OCI-LY1 (cell line): Measurements from ENCODE around the gene SLC17A2.

ENCODE experiments used
- H2AFZ ChIP-seq: fragments of 200-600 bp; sonication (generic), shearing (Covaris generic); 2 replicates; pipeline ENCODE4 v1.6.0; 2014; ENCODE audit warnings: antibody characterized with exemption, mild to moderate bottlenecking, low read length
- H3F3A ChIP-seq: fragments of 200-600 bp; sonication (generic), shearing (Covaris generic); 2 replicates; pipeline ENCODE4 v1.6.0; 2014; ENCODE audit warnings: mild to moderate bottlenecking, antibody characterized with exemption, low read length, moderate library complexity; ENCODE audit not compliant: insufficient read depth
- H3K27ac ChIP-seq: fragments of 200-600 bp; sonication (generic); 2 replicates; pipeline ENCODE4 v1.5.1; 2014; ENCODE audit warnings: low read length, mixed run types, mild to moderate bottlenecking, low read depth; ENCODE audit not compliant: poor library complexity, severe bottlenecking
- H3K27me3 ChIP-seq: fragments of 200-600 bp; sonication (generic); 2 replicates; pipeline ENCODE4 v1.6.0; 2014; ENCODE audit warnings: antibody characterized with exemption, mild to moderate bottlenecking, low read length, moderate library complexity; ENCODE audit not compliant: insufficient read depth
- H3K36me3 ChIP-seq: fragments of 200-600 bp; sonication (generic); 2 replicates; pipeline ENCODE4 v1.6.1; 2014; ENCODE audit warnings: mild to moderate bottlenecking, antibody characterized with exemption, low read length, moderate library complexity, mixed read lengths; ENCODE audit not compliant: insufficient read depth
- H3K4me1 ChIP-seq: fragments of 200-600 bp; sonication (generic); 2 replicates; pipeline ENCODE4 v1.5.1; 2014; ENCODE audit warnings: mild to moderate bottlenecking, low read length, moderate library complexity; ENCODE audit not compliant: insufficient read depth, severe bottlenecking
- H3K4me2 ChIP-seq: fragments of 200-600 bp; sonication (generic), shearing (Covaris generic); 2 replicates; pipeline ENCODE4 v1.6.1; 2014; ENCODE audit warnings: low read length
- H3K4me3 ChIP-seq: fragments of 200-600 bp; sonication (generic); 2 replicates; pipeline ENCODE4 v1.5.1; 2014; ENCODE audit warnings: low read length, low read depth, mild to moderate bottlenecking, mixed read lengths; ENCODE audit not compliant: poor library complexity, severe bottlenecking
- H3K79me2 ChIP-seq: fragments of 200-600 bp; shearing (Covaris generic); 2 replicates; pipeline ENCODE4 v1.6.1; 2016; ENCODE audit warnings: mixed run types, low read length, mixed read lengths; ENCODE audit not compliant: insufficient read depth
- H3K9ac ChIP-seq: fragments of 200-600 bp; sonication (generic), shearing (Covaris generic); 2 replicates; pipeline ENCODE4 v1.6.1; 2014; ENCODE audit warnings: mild to moderate bottlenecking, low read length, mixed read lengths
- H3K9me2 ChIP-seq: fragments of 200-600 bp; sonication (generic), shearing (Covaris generic); 2 replicates; pipeline ENCODE4 v1.6.1; 2014; ENCODE audit warnings: low read depth, mild to moderate bottlenecking, low read length, mixed read lengths
- H3K9me3 ChIP-seq: fragments of 200-600 bp; shearing (Covaris generic); 2 replicates; pipeline ENCODE4 v1.6.1; 2014; ENCODE audit warnings: low read length, mixed read lengths
- H4K20me1 ChIP-seq: fragments of 200-600 bp; sonication (generic), shearing (Covaris generic); 2 replicates; pipeline ENCODE4 v1.6.0; 2016; ENCODE audit warnings: mild to moderate bottlenecking, low read length; ENCODE audit not compliant: insufficient read depth
- CTCF ChIP-seq: fragments of 200-600 bp; sonication (generic), shearing (Covaris generic); IDR thresholded peaks from 2 replicates; pipeline ENCODE4 v1.5.1; 2017; ENCODE audit warnings: mild to moderate bottlenecking, antibody characterized with exemption, low read length, moderate library complexity, mixed read lengths
- EZH2 ChIP-seq: fragments of 200-600 bp; sonication (generic), shearing (Covaris generic); IDR thresholded peaks from 2 replicates; pipeline ENCODE4 v1.8.0; 2017; ENCODE audit warnings: borderline replicate concordance, mixed run types, mild to moderate bottlenecking, antibody characterized with exemption, low read length, moderate library complexity, mixed read lengths

SLC17A2 gene

GRCh38 chr6:25959890-25960536 is 29.5 kb upstream of the SLC17A2 start:
- H3K9me3 ChIP-seq, result peaks cover 15% of the 10 kb centered on the region; the same call in 1 of the 2 replicates
- H3K27me3 ChIP-seq, result no peaks in the 10 kb centered on the region
- no peaks in the 10 kb centered on the region for H4K20me1 ChIP-seq
- peaks cover 8% of the 10 kb centered on the region; the same call in 1 of the 2 replicates for H3K36me3 ChIP-seq
- H3K4me2 ChIP-seq, result no peak overlapping the region
- H3K9ac ChIP-seq, result no peak overlapping the region
- H3K4me3 ChIP-seq, result no peak overlapping the region
- H3F3A ChIP-seq, result no peaks in the 10 kb centered on the region
- H3K79me2 ChIP-seq, result peaks cover 5% of the 10 kb centered on the region; the same call in 1 of the 2 replicates
- H3K9me2 ChIP-seq, result no peaks in the 10 kb centered on the region
- H2AFZ ChIP-seq, result no peak overlapping the region
- peaks cover 24% of the 10 kb centered on the region for H3K4me1 ChIP-seq
- no peak overlapping the region for H3K27ac ChIP-seq
- no peak for TF ChIP-seq CTCF
- TF ChIP-seq EZH2, result no peak

GRCh38 chr6:25958700-25959162 is 28.2 kb upstream of the SLC17A2 start:
- H3K4me1 ChIP-seq, result peaks cover 13% of the 10 kb centered on the region
- H3K4me3 ChIP-seq, result no peak overlapping the region
- H2AFZ ChIP-seq, result no peak overlapping the region
- H3K79me2 ChIP-seq, result peaks cover 4% of the 10 kb centered on the region; the same call in 1 of the 2 replicates
- no peak overlapping the region for H3K27ac ChIP-seq
- no peak overlapping the region for H3K9ac ChIP-seq
- no peaks in the 10 kb centered on the region for H3K9me2 ChIP-seq
- H3K9me3 ChIP-seq, result peaks cover 15% of the 10 kb centered on the region; the same call in 1 of the 2 replicates
- H3K27me3 ChIP-seq, result no peaks in the 10 kb centered on the region
- no peaks in the 10 kb centered on the region for H3K36me3 ChIP-seq
- H3F3A ChIP-seq, result no peaks in the 10 kb centered on the region
- H3K4me2 ChIP-seq, result no peak overlapping the region
- no peak for TF ChIP-seq EZH2
- TF ChIP-seq CTCF, result no peak
- no peaks in the 10 kb centered on the region for H4K20me1 ChIP-seq

GRCh38 chr6:25956226-25956625 is 25.7 kb upstream of the SLC17A2 start:
- no peaks in the 10 kb centered on the region for H3F3A ChIP-seq
- no peak overlapping the region for H3K4me2 ChIP-seq
- peaks cover 15% of the 10 kb centered on the region; the same call in 1 of the 2 replicates for H3K9me3 ChIP-seq
- H3K27ac ChIP-seq, result no peak overlapping the region
- no peaks in the 10 kb centered on the region for H3K79me2 ChIP-seq
- no peaks in the 10 kb centered on the region for H3K27me3 ChIP-seq
- no peaks in the 10 kb centered on the region for H3K9me2 ChIP-seq
- H3K9ac ChIP-seq, result no peak overlapping the region
- H2AFZ ChIP-seq, result no peak overlapping the region
- no peak for TF ChIP-seq CTCF
- no peak for TF ChIP-seq EZH2
- H3K4me3 ChIP-seq, result no peak overlapping the region
- no peaks in the 10 kb centered on the region for H3K4me1 ChIP-seq
- no peaks in the 10 kb centered on the region for H4K20me1 ChIP-seq
- H3K36me3 ChIP-seq, result no peaks in the 10 kb centered on the region
